ENCODE results near the gene INTS11. TPM values are rescaled to one million over a fixed set of nuclear protein-coding genes. Genes with fewer than 3 reads are reported as not detected.

The INTS11 gene
- total RNA-seq, 3 donors from 2014 or later = 89.9 to 127 (median 95.5) TPM

DNA sequence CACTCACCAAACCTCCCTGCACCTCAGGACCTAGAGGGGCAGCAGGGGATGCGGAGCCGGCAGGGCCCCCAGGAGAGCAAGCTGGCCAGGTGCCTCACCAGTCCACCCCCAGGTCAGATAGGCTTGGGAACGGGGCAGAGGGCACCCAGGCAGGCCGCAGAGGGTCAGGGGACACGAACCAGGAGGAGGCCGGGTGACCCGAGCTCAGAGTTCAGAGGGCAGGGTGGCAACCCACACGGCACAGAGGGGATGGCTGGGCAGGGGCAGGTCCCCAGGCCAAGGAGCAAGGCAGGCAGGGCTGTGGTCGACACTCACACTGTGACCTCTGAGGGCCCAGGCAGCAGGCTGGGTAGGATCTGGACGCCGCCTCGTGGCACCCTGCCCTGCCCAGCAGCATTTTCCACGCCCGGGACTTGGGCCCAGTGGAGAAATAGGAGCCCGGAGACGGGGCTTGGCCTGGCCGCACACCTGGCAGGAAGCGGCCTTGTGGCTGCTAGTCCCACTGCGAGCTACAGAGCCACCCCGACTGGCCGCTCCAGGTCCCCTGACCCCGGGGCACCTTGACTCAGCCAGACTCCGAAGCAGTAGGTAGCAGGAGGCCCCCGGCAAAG, 19.5 kb upstream of the INTS11 start:
- no peaks in the 10 kb centered on the region for H3K9me3 ChIP-seq
- TF ChIP-seq, protein P1, sequence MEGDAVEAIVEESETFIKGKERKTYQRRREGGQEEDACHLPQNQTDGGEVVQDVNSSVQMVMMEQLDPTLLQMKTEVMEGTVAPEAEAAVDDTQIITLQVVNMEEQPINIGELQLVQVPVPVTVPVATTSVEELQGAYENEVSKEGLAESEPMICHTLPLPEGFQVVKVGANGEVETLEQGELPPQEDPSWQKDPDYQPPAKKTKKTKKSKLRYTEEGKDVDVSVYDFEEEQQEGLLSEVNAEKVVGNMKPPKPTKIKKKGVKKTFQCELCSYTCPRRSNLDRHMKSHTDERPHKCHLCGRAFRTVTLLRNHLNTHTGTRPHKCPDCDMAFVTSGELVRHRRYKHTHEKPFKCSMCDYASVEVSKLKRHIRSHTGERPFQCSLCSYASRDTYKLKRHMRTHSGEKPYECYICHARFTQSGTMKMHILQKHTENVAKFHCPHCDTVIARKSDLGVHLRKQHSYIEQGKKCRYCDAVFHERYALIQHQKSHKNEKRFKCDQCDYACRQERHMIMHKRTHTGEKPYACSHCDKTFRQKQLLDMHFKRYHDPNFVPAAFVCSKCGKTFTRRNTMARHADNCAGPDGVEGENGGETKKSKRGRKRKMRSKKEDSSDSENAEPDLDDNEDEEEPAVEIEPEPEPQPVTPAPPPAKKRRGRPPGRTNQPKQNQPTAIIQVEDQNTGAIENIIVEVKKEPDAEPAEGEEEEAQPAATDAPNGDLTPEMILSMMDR (IDR thresholded peaks at IDR 0.05) = no peak
- DNase-seq (no peak), ATAC-seq (no peak)
- H3K36me3 ChIP-seq (ENCODE audit: low read depth) = no peaks in the 10 kb centered on the region
- H3K4me3 ChIP-seq = no peak overlapping the region
- intact Hi-C loops (cut with DNase I, micrococcal nuclease) = no loop called here
- peaks cover 29% of the 10 kb centered on the region for H3K4me1 ChIP-seq (ENCODE audit: low read depth)

DNA sequence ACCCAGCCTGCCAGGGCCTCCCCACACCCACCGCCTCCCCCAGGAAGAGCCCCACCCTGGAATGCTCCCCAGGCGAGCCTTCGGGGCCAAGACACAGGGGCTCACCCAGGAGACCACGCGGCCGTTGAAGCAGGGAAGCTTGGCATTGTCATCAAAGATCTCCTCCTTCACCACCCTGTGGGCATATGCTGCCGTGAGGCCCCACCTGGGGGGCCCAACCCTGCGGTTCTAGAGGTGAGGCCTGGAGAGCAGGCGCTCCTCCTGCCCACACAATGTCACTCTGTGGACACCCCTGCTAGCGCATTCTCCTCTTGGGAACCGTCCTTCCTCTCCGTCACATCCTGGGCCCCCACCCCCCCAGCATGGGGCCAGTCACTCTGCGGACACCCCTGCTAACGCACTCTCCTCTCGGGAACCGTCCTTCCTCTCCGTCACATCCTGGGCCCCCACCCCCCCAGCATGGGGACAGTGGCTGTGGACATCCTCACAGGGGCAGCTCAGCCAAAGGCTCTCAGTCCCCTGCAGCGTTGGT, 18.2 kb upstream of the INTS11 start:
- TF ChIP-seq, protein P1 (IDR thresholded peaks at IDR 0.05) = no peak
- no peaks in the 10 kb centered on the region for H3K36me3 ChIP-seq (ENCODE audit: low read depth)
- H3K9me3 ChIP-seq = no peaks in the 10 kb centered on the region
- ATAC-seq (no peak), DNase-seq (no peak)
- H3K4me1 ChIP-seq (ENCODE audit: low read depth) = peaks cover 23% of the 10 kb centered on the region
- intact Hi-C loops (cut with DNase I, micrococcal nuclease) = no loop called here
- no peak overlapping the region for H3K4me3 ChIP-seq

DNA sequence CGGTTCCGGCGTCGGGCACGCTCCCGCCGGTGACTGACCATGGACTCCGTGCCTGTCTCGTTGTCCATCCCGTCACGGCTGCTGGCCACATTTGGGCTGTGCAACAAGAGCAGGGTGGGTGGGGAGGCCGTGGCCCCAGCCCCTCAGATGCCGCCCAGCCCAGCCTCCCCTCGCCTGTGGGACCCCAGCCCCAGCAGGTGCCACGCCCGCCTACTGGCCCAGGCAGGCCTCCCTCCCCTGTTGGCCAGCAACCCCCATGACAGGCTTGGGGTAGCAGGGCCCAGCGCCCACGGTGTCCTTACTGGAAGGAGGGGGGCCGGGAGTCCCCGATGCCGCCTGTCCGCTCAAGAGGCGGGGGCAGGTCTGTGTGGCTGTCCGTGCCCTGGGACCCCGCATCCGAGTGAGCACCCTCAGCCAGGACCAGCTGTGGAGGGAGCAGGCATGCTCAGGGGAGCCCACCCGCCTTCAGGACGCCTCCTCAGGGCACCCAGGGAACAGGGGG, 17.7 kb upstream of the INTS11 start:
- H3K4me1 ChIP-seq (ENCODE audit: low read depth) = peaks cover 17% of the 10 kb centered on the region
- ATAC-seq (no peak), DNase-seq (no peak)
- H3K4me3 ChIP-seq = no peak overlapping the region
- H3K9me3 ChIP-seq = no peaks in the 10 kb centered on the region
- H3K36me3 ChIP-seq (ENCODE audit: low read depth) = no peaks in the 10 kb centered on the region
- TF ChIP-seq, protein P1 (IDR thresholded peaks at IDR 0.05) = no peak
- intact Hi-C loops (cut with DNase I, micrococcal nuclease) = no loop called here

DNA sequence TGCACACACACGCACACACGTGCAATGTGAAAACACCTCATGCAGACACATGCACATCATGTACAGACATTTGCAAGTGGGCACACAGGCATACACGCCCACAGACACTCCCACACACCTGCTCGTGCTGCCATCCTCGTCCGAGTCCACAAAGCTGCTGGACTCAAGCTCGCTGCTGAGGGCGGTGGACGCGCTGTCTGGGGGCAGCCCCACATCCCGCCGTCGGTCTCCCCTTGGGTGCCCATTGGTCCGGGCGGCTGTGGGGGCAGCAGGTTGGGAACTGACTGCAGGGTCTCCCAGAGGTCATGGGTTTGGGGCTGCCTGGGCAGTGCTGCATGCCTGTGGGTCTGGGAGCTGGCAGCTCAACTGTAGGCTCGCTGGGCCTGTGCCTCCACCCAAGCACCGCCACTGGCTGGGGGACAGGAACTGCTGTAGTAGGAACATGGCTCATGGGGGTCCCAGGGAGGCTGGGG, 17.1 kb upstream of the INTS11 start:
- H3K4me3 ChIP-seq = no peak overlapping the region
- DNase-seq = no peak
- intact Hi-C loops (cut with DNase I, micrococcal nuclease) = no loop called here
- TF ChIP-seq, protein P1 (IDR thresholded peaks at IDR 0.05) = no peak
- H3K4me1 ChIP-seq (ENCODE audit: low read depth) = peaks cover 12% of the 10 kb centered on the region
- no peak for ATAC-seq
- H3K36me3 ChIP-seq (ENCODE audit: low read depth) = no peaks in the 10 kb centered on the region
- no peaks in the 10 kb centered on the region for H3K9me3 ChIP-seq

DNA sequence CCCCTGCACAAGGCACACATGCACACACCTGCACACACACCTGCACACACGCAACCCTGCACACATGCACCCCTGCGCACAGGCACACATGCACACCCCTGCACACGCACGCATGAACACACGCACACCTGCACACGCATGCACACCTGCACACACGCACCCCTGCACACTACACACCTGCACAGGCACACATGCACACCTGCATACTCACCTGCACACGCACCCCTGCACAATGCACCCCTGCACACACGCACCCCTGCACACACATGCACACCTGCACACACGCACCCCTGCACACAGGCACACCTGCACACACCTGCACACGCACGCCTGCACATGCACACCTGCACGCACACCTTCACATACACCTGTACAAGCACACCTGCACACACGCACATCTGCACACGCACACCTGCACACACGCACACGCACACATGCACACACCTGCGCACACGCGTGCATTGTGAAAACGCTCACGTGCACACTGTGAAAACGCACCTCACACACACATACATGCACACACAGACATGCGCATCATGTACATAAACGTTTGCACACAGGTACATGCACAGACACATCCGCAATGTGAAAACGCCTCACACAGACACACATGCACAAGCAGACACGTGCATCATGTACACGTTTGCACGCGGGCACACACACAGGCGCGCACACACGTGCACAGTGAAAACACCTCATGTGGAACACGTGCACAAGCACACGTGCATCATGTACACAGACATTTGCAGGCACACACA, 16.5 kb upstream of the INTS11 start:
- no peak for DNase-seq
- intact Hi-C loops (cut with DNase I, micrococcal nuclease) = no loop called here
- Histone ChIP-seq H3K9me3 (no peaks in the 10 kb centered on the region), H3K4me1 (ENCODE audit: low read depth) (peaks cover 7% of the 10 kb centered on the region), H3K4me3 (no peak overlapping the region), H3K36me3 (ENCODE audit: low read depth) (no peaks in the 10 kb centered on the region)
- TF ChIP-seq, protein P1 (IDR thresholded peaks at IDR 0.05) = no peak
- ATAC-seq = no peak
